HG03280 (cell line): ENCODE measurements around the gene TBX20.
"Not testable (repeated sequence)": the region's sequence is repeated elsewhere in the genome, so short reads cannot be mapped to it uniquely, and the experiment has no call there.

Experiments
- ATAC-seq: cut with Tn5 transposase; IDR thresholded peaks from one replicate; pipeline ENCODE4 v1.9.1; 2021; ENCODE audit warnings: mild to moderate bottlenecking, moderate library complexity; ENCODE audit not compliant: unreplicated experiment

TBX20 gene

DNA sequence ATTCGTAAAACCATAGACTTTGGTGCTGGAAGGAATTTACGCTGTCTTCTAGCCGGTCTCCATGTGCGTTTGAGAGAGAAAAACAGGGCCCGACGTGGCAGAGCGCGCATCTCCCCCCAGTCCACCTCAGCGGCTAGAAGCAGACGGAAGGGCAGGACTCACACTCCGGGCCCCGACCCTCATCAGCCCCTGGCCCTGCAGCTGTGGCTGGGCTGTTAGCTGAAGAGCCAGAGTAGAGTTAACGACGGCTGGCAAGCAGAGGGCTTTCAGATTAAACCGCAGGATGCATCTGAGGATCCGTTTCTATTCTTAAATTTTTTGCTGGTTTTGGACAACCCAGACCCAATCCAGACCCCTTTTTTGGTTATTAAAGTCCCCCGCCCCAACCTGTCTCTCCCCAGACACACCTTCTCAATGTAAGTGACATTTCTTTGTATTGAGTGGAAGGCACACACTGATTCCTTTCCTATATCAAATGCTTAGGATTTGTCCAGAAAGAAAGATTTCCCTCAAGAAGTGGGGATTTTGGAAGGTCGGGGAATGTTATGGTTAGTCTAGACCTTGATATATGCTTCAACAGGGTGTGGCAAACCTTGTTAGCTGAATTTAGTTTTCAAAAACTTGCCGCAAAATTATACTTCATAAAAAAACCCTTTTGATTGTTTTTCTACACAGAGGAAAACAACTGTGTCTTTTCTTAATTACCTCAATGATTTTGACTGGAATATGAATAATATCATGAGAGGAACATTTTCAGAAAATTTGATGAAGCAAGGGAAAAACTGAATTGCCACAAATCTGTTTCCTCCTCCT lies 1.7 kb upstream of the TBX20 start:
- ATAC-seq, result no peak

DNA sequence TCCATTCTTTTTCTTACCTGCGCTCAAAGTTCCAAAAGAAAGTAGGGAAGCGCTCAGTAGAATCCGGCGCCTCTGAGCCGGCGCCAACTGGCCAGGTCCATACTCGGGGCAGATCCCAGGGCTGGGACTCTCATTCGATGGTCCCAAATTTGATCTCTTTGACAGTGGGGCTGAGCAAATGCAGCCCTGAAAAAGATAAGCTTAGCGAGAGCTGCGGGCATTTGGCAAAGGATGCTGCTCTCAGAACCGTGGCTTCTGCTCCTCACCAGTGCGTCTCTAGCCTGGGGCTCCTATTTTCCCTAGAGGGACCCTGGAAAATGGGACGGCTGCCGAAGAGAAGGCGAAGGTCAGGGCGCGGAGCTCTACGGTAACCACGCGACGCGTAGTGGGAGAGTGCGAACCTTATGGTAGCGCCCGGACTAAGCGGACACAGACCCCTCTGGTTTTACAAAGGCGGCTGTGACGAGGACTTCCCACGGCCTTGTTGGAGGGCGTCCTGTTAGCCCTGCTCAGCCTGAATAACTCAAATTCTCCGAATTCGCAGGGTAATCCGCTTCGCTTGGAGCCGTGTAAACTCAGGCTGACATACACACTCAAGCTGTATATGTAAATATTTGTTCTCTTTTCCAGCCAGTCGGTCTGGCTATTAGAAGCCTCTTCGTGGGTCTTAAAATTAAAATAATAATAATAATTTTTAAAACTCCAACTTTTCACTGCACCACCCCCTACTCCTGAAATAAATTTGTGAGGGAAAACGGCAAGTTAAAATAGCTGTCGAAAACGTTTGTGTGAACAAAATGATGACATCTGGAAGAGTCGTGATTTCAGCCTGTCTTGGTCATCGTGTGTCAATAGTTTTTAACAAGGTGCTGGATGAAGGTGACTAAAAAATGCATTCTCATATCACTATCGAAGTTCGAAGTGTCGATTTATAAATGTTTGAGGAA lies 869 bp upstream of the TBX20 start:
- ATAC-seq, result no peak

DNA sequence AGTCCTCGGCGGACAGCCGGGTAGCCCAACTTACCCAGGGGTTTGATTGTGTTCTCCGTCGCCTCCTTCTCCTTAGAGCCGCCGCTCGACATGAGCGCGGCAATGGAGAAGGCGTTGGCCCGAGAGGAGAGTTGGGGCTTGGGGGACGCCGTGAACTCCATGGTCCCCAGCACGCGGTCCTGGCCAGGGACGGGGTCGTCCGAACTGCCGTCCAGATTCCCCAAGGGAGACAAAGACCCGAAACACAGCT lies 515 bp downstream of the TBX20 start:
- peak; percentile 10 for ATAC-seq

DNA sequence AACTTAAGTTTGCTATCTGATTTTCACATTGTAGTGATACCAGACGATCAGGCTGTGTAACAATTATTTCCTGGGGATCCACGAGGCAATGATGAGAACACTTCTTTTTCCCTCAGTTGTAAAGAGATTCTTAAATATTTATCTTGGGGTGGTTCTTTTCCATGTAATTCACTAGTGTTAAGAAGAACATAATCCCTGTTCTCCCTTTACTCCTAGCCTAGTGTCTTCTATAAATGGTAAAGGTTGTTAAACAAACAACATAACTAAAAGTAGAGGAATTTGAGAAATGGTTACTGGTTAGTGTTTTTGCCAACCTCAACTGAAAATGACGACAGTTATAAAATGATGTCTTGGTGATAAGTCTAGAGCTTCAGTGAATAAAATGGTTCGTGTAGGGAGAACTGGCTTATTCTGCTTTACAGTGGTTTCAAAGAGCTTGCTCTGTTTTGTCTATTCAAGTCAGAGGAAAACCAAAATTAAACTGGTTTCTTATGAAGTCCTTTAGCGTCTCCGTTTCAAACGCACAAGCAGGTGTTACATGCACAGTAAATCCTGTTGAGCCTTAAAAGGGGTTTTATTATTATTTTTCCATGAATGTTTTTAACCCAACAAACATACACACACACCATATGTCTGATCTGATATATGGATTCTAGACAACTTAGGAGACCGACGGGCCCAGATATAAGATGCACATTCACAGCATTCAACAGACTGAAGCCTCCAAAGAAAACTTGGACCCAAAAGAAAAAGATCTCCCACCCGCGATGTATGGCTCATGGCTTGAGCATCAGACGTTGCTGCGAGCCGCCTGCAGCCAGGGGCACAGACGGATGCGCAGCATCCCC lies 1.1 kb downstream of the TBX20 start:
- no peak for ATAC-seq

DNA sequence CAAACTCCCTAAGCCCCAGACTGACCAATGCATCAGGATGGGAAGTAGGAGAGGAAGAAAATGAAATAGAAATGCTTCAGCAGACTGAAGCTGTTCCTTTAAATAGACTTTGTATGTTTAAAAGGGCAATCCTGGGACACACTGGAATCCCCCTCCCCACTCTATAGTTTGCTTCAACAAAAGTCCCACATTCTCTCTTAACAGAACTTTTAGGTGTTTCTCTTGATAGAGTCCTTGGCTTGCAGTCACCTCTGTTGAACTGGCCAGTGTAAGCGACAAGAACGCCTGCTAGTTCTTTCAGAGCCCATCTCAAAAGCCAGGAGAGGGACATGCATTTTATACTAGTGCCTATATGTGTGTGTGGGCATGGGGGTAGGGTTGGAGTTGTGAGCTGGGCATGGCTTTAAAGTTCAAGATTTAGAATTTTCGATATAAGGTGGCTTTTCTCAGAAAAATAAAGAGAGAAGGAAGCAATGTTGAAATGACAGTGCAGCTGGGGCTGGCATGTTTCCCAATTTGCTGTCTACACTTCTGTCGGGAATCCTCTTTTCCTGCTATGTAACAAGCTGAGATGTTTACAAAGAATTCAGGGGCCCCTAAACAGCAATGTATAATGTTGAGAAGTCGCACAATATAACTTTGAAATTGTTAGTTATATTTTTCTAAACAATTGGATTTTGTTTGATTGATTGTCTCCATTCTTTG lies 2.1 kb downstream of the TBX20 start:
- ATAC-seq, result no peak

DNA sequence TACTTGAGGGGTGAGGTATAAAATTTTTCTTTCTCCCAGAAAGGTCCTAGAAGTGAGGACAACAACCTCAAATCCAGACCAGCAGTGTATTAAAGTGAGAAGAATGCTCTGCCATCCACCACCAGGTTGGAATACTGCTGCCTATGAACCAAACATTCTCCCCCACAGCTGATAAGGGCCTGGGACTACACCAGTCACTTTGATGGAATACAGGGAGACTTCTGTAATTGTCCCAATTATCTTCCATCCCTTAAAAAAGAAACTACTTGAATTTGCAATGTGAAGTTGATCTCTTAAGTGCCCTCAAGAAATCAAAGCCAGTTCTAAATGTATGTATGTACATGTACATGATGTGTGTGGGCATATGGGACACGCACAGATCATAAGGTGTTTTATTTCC lies 3.0 kb downstream of the TBX20 start:
- no peak for ATAC-seq

DNA sequence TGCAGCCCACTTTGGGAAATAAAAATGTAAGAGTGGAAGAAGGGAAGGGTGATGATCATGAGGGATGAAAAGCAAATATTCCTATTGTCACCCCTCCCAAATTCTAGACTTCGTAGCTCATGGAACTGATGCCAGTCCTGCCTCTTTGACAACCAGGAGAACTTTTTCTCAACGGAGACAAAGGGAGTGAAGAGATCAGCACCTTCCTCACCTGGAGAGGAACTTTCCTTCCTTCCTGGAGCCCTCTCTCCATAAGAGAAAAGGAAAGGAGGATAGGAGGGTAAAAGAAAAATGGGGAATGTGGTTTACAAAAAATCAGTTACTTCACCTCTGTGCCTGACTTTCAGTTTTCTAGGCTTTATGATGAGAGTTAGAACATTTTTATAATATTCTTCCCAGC lies 3.4 kb downstream of the TBX20 start:
- no peak for ATAC-seq

DNA sequence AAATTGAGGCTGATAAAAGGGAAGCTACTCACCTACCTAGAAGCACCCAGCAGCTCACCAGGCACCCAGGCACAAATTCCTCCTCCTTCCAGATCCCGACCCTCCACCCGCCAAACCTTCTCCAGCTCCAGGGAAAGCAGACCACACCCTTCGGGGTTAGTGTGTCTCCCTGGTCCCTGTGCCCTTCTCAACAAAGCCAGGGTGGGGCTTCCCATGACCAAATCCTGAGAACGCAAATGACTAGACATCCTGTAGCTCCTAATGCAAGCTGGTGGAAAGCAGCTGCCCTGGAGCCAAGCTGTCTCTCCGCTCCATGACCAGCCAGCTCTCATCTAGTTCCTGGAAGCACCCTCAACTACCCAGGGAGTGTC lies 4.4 kb downstream of the TBX20 start:
- no peak for ATAC-seq

DNA sequence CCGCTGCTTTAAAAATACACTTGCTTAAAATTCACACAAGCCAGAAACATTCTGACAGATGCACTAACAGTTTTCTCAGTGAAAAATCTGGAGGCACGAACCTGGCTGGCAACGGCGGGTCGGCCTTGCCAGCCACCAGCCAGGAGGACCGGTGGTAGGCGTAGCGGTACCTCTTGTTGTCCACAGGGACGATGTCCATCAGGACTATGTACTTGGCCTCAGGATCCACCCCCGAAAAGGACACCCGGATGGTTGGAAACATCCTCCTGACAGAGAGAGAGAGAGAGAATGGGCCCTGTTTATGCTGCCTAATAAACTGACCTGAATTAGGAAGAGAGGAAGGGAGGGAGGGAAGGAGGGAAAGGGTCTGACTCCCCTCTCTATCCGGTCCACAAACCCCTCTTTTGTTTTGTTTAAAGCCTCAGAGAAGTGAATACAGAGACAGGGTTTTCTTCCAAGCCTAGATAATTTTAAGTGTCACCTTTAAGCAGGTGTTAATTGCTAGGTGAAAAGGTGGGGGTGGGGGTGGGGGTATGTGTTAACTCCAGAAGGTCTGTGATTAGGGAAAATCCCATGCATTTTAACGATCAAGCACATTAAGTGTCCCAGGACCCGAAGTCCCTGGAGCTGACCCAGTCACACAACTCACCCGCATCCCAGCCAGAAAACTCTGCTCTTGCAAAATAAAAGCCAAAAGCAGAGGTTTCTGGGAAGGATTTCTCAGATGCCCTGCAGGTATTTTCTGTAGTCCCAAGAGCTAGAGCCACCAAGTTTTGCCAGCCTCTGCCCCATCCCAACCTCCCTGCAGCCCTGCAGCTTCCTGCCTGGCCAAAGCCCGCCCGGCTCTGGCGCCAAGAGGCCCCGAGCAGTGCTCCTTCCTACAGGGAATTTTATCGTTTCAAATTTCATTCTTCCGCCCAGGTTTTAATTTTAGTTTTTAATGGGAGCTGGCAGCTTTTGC lies 5.0 kb downstream of the TBX20 start:
- ATAC-seq, result no peak

DNA sequence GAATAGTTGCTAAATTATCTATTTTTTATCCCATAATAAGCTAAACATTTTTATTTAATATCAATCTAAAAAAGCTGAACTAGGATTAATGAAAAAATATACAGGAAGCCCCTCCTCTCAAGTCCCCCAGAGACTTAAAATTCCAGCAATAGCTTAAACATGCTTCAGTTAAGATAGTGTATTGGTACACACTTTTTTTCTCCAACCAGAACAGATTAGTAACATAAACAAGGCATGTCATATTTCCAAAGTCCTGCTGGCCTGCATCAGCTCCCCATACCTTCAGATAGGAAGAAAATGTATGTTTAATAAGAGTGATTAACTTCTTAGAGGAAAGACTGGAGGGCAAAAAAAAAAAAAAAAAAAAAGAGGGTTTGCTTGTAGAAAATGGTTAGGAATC lies 7.1 kb downstream of the TBX20 start:
- ATAC-seq, result no peak

DNA sequence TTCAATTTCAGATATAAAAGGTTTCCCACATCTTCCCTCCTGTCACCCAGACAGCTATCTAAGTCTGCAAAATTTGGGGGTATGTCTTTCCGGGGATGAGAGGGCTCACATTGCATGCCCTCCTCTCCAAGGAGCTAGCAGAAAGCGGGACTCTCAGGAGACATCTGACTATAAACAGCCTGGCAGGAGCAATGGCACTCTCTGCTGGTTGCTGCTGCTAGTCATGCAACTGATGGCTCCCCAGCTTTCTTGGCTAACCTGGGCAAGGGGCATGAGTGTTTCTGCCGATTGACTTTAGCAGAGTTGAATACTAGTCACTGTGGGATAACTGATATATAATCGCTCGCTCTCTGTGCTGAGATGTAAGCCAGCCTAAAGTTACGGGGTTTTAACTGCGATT lies 12.0 kb downstream of the TBX20 start:
- ATAC-seq, result no peak

DNA sequence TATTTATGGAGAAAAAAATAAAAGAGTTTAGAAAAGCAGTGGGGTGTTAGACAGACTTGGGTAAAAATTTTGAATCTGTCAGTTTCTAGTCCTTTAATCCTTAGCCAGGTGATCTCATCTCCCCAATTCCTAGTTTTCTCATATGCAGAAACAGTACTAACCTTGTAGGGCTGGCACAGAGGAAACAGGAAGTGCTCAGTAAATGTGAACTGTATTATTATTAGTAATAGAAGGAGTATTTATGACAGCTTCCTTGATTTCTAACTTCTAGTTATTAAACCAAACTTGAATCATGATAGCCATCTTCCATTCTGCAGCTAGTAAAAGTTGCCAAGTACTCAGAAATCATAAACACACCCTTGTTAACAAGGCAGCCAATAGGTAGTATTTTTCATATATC lies 12.5 kb downstream of the TBX20 start:
- ATAC-seq, result no peak

DNA sequence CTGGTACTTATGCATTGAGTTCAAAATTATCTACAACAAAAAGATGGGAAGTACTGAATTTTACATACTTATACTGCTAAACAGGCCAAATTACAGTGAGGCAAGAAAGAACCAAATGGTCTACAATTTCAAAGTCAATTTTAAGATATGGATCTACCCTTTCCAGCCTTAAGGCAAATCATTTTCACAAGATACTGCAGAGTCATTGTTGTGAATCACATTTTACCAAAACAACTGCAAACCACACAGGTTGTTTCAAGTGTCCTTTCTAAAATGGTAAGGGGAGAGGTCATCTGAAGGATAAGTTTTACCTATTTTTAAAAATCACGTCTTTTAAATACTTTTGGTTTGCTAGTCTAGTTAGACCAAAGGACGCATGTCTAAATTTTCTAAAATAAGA lies 12.9 kb downstream of the TBX20 start:
- not testable (repeated sequence) for ATAC-seq

DNA sequence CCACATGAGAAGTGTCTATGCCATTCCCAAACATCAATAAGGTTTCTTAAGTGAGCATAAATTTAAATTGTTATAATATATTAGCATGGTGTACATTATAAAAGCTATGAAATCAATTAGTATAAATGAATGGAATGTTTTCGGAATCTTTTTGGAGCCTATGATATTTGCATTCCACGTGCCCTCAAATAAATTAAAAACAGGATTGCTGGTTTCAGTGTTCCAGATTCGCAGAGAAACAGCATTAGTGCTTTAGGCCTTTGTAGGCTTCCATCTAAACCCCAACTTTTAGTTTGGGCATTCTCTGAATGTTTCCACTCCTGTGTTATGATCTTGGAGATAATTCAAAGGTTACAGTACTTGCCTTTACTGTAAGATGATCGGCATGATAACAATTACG lies 15.4 kb downstream of the TBX20 start:
- ATAC-seq, result not testable (repeated sequence)

DNA sequence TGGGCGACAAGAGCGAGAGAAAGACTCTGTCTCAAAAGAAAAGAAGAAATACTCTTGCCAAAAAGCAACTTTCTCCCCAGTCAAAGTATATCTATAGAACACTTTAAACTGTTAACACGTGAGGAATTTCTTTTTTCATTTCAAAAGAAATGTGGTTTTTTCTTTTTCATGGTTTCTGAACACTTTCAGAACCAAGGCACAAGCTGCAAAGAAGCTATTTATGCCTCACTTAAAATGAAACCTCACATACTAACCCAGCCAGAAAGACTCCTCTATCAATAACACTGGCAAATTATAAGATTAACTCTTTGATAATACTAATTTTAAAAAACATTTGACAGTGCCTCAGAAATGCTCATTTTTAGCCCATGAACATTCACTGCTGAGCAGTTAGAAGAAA lies 20.9 kb downstream of the TBX20 start:
- ATAC-seq, result no peak

DNA sequence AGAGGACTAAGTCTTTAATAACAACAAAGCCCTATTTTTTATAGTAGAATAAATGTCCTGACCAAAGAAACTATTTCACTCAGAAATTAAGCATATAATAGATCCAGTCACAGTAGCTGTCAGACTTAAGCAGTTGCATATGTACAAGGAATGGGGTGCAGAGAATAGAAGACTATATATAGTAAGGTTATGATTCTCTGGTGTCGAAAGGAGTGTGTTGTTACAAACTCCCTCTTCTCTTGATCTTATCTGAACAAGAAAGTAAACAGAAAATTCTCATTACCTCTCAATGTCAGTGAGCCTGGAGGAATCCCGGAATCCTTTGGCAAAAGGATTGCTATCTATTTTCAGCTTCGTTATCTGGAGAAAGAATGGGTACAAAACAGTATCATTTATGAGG lies 22.7 kb downstream of the TBX20 start:
- ATAC-seq, result not testable (repeated sequence)

DNA sequence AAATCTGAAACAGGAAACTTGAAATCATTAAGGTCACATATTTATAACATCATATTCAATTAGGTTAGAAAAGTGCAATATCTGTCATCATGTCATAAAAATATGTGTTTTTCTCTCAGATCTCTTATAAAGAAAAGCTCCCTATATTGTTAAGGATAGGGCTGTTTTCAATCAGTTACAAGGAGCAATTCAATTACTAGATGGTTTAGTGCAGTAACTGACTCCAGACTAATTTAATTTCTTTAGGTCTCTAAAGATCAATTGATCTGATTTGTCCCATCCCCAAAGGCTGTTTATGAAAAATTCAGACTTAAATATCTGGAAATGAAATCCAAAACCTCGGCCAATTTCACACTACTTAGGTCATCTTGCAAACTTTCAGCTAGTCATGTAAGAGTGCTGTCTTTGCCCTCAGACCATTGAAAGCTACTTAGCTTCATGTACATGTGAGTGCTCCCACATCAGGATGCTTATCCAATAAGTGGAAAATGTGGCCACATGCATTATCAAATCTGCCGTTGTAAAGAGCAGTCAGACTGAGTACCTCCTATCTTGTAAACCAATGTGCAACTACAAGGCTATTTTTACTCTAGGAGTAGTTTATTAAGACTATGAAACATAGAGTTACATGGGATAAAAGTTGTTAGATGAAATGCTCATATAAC lies 24.7 kb downstream of the TBX20 start:
- not testable (repeated sequence) for ATAC-seq

DNA sequence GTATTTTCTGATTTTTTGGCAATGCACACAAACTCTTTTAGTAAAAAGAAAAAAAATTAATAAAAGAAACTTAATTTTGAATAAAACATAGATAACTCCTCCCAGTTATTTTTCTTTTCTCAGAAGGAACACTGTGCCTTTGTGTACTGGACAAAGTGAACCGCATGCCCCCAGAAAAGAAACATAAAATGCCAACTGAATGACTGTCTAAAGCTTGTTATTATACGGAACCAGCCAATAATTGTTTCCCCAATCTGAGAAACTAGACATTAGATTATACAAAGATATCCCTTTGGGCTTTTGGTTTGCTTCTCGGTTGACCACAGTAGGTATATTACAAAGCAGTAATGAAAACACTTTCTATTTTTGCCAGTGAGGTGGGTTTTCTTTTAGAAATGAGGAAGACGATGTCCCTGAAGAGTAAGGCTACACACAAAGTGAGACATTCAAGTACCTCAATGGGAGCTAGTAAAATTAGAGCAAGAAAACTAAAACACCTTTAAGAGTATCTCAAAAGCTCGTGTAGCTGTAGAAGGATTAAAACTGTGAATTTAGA lies 25.3 kb downstream of the TBX20 start:
- ATAC-seq, result not testable (repeated sequence)

DNA sequence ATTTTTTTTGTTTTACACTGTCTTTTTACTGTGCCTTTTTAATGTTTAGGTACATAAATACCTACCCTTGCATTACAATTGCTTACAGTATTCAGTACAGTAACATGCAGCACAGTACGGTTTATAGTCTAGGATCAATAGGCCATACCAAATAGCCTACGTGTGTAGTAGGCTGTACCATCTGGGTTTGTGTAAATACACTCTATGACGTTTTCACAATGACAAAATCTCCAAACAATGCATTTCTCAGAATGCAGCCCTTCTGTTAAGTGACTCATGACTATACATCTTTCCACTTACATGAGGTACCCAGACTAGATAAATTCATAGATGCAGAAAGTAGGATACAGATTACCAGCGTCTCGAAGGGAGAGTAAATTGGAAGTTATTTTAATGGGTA lies 26.5 kb downstream of the TBX20 start:
- ATAC-seq, result not testable (repeated sequence)
